Hepatocyte (in vitro differentiated cells): ENCODE measurements around the gene INO80C. TPM values are rescaled to one million over a fixed set of nuclear protein-coding genes. Genes with fewer than 3 reads are reported as not detected.

Source experiments
- DNase-seq: peaks from one replicate; pipeline ENCODE4 v3.0.0-alpha.2; 2016; ENCODE audit warnings: low spot score
- H2AFZ ChIP-seq: fragments of 200-600 bp; sonication (generic); 2 replicates; pipeline ENCODE4 v1.6.0; 2016; ENCODE audit warnings: antibody characterized with exemption, mild to moderate bottlenecking
- H3K27ac ChIP-seq: fragments of 200-600 bp; sonication (generic); 2 replicates; pipeline ENCODE4 v1.5.1; 2016; ENCODE audit warnings: mild to moderate bottlenecking
- H3K27me3 ChIP-seq: fragments of 200-600 bp; sonication (generic); 2 replicates; pipeline ENCODE4 v1.6.1; 2016
- H3K36me3 ChIP-seq: fragments of 200-600 bp; sonication (generic); replicated peaks from 2 replicates; pipeline ENCODE4 v1.5.1; 2016; ENCODE audit warnings: low read depth; ENCODE audit not compliant: insufficient read depth
- H3K4me1 ChIP-seq: fragments of 200-600 bp; sonication (generic); 2 replicates; pipeline ENCODE4 v1.5.1; 2016; ENCODE audit warnings: mild to moderate bottlenecking, moderate library complexity; ENCODE audit not compliant: insufficient read depth
- H3K4me2 ChIP-seq: fragments of 200-600 bp; sonication (generic); 2 replicates; pipeline ENCODE4 v1.6.0; 2016
- H3K4me3 ChIP-seq: fragments of 200-600 bp; sonication (generic); 2 replicates; pipeline ENCODE4 v1.5.1; 2016; ENCODE audit warnings: mild to moderate bottlenecking
- H3K79me2 ChIP-seq: fragments of 200-600 bp; sonication (generic); 2 replicates; pipeline ENCODE4 v1.6.0; 2017; ENCODE audit warnings: mild to moderate bottlenecking
- H3K9me2 ChIP-seq: fragments of 200-600 bp; sonication (generic); replicated peaks from 2 replicates; pipeline ENCODE4 v1.6.0; 2017; ENCODE audit warnings: mild to moderate bottlenecking; ENCODE audit not compliant: insufficient read depth
- H3K9me3 ChIP-seq: fragments of 200-600 bp; sonication (generic); 2 replicates; pipeline ENCODE4 v1.5.1; 2016; ENCODE audit warnings: low read depth, mild to moderate bottlenecking
- H4K20me1 ChIP-seq: fragments of 200-600 bp; sonication (generic); 2 replicates; pipeline ENCODE4 v1.6.0; 2016; ENCODE audit warnings: mild to moderate bottlenecking; ENCODE audit not compliant: insufficient read depth, poor library complexity, severe bottlenecking
- EZH2 ChIP-seq: fragments of 200-600 bp; sonication (generic); IDR thresholded peaks from 2 replicates; pipeline ENCODE4 v1.6.1; 2016; ENCODE audit warnings: antibody characterized with exemption, mild to moderate bottlenecking, borderline replicate concordance
- EZH2phosphoT487 ChIP-seq: fragments of 200-600 bp; sonication (generic); IDR thresholded peaks from one replicate; pipeline ENCODE4 v1.6.1; 2018; ENCODE audit warnings: antibody characterized with exemption, mild to moderate bottlenecking, low read depth, moderate library complexity; ENCODE audit not compliant: unreplicated experiment, severe bottlenecking
- WGBS: methylation state at CpG from one replicate; pipeline ENCODE4 v1.1.6; 2016; ENCODE audit warnings: low lambda C conversion rate; ENCODE audit errors: missing lambda C conversion rate; 5-methylcytosine and 5-hydroxymethylcytosine counted together
- polyA plus RNA-seq: library from polyadenylated mRNA; unstranded; fragments of >200 nt; fragmentation: Nextera tagmentation; extraction: Ambion mirVana; gene quantifications from 2 replicates; pipeline ENCODE4 v1.2.1, GENCODE V29; 2016
- total RNA-seq: library from RNA; depleted of rRNA; stranded (reverse); fragments of >200 nt; gene quantifications from 2 replicates; pipeline ENCODE4 v1.2.3, GENCODE V29; 2014
- TF ChIP-seq, protein P1 (sequence below): fragments of 200-600 bp; sonication (generic); IDR thresholded peaks from 2 replicates; pipeline ENCODE4 v1.5.1; 2016; ENCODE audit warnings: antibody characterized with exemption, mild to moderate bottlenecking; ENCODE audit not compliant: poor library complexity

INO80C gene
- total and polyA plus RNA-seq, 2 experiments from 2014 or later: 16.5 to 25.1 TPM

- no peaks in the 10 kb centered on the region for H3K9me3 ChIP-seq
- no peak for TF ChIP-seq EZH2phosphoT487
- TF ChIP-seq EZH2: no peak
- TF ChIP-seq, protein P1, sequence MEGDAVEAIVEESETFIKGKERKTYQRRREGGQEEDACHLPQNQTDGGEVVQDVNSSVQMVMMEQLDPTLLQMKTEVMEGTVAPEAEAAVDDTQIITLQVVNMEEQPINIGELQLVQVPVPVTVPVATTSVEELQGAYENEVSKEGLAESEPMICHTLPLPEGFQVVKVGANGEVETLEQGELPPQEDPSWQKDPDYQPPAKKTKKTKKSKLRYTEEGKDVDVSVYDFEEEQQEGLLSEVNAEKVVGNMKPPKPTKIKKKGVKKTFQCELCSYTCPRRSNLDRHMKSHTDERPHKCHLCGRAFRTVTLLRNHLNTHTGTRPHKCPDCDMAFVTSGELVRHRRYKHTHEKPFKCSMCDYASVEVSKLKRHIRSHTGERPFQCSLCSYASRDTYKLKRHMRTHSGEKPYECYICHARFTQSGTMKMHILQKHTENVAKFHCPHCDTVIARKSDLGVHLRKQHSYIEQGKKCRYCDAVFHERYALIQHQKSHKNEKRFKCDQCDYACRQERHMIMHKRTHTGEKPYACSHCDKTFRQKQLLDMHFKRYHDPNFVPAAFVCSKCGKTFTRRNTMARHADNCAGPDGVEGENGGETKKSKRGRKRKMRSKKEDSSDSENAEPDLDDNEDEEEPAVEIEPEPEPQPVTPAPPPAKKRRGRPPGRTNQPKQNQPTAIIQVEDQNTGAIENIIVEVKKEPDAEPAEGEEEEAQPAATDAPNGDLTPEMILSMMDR: no peak
- H3K27me3 ChIP-seq: no peaks in the 10 kb centered on the region
- WGBS: 85% methylated on average over 7 of the region's 7 CpGs
- H4K20me1 ChIP-seq: no peaks in the 10 kb centered on the region
- H2AFZ ChIP-seq: no peak overlapping the region
- no peaks in the 10 kb centered on the region for H3K36me3 ChIP-seq
- H3K4me2 ChIP-seq: no peak overlapping the region
- peaks cover 5% of the 10 kb centered on the region for H3K4me1 ChIP-seq
- peaks cover 3% of the 10 kb centered on the region for H3K79me2 ChIP-seq
- no peak for DNase-seq
- no peak overlapping the region for H3K4me3 ChIP-seq
- H3K9me2 ChIP-seq: no peaks in the 10 kb centered on the region
- no peak overlapping the region for H3K27ac ChIP-seq
Measured at GRCh38 chr18:35501369-35501768, 3.6 kb upstream of the INO80C start.

DNA sequence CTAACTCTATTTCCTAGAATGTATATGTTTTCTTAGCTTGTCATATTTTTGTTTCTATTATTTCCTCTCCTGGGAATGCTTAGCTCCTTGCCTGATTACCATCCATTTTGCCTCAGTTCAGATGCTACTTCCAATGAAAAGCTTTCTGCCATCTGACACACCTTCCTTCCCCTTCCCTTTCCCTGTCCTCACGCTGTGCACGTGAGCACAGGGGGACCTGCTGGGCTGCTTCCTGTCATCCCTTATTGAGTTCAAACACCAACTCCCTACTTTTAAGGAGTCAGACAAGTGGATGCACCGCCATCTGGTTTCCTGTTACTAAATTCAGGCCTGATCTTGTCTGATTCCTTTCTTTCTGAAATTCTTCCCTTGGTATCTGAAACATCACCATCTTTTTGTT is 2.4 kb upstream of the INO80C start:
- no peaks in the 10 kb centered on the region for H3K9me3 ChIP-seq
- H3K79me2 ChIP-seq: peaks cover 15% of the 10 kb centered on the region
- H3K4me1 ChIP-seq: peaks cover 9% of the 10 kb centered on the region
- no peaks in the 10 kb centered on the region for H3K9me2 ChIP-seq
- DNase-seq: no peak
- no peak overlapping the region for H3K4me2 ChIP-seq
- no peak overlapping the region for H3K4me3 ChIP-seq
- no peak overlapping the region for H3K27ac ChIP-seq
- WGBS: 51% methylated on average over 3 of the region's 3 CpGs
- H3K27me3 ChIP-seq: no peaks in the 10 kb centered on the region
- TF ChIP-seq EZH2phosphoT487 (no peak), EZH2 (no peak)
- TF ChIP-seq, protein P1: no peak
- H4K20me1 ChIP-seq: no peaks in the 10 kb centered on the region
- H2AFZ ChIP-seq: no peak overlapping the region
- H3K36me3 ChIP-seq: no peaks in the 10 kb centered on the region

- peak; percentile 67 for DNase-seq
- H3K4me2 ChIP-seq: peak overlapping the region; percentile 76
- H3K9me2 ChIP-seq: no peaks in the 10 kb centered on the region
- peak overlapping the region; percentile 31 for H3K4me3 ChIP-seq
- no peaks in the 10 kb centered on the region for H3K9me3 ChIP-seq
- WGBS: 3% methylated on average over 5 of the region's 5 CpGs
- peaks cover 9% of the 10 kb centered on the region for H3K4me1 ChIP-seq
- H3K36me3 ChIP-seq: no peaks in the 10 kb centered on the region
- H2AFZ ChIP-seq: peak overlapping the region; percentile 53
- peaks cover 45% of the 10 kb centered on the region for H3K79me2 ChIP-seq
- H3K27ac ChIP-seq: peak overlapping the region; percentile 94
- no peaks in the 10 kb centered on the region for H4K20me1 ChIP-seq
- TF ChIP-seq, protein P1: no peak
- TF ChIP-seq EZH2phosphoT487 (no peak), EZH2 (no peak)
- no peaks in the 10 kb centered on the region for H3K27me3 ChIP-seq
Measured at GRCh38 chr18:35497027-35497369, 762 bp downstream of the INO80C start.
